Loucy (cell line): ENCODE measurements around the gene PLXNB3.
"Not testable (repeated sequence)": the region's sequence is repeated elsewhere in the genome, so short reads cannot be mapped to it uniquely, and the experiment has no call there.

Experiments
- H2AFZ ChIP-seq: fragments of 200-600 bp; sonication (generic); 2 replicates; pipeline ENCODE4 v1.6.0; 2016; ENCODE audit warnings: antibody characterized with exemption, mild to moderate bottlenecking, low read length, moderate library complexity
- H3F3A ChIP-seq: fragments of 200-600 bp; 2 replicates; pipeline ENCODE4 v1.6.0; 2016; ENCODE audit warnings: antibody characterized with exemption, low read depth, mild to moderate bottlenecking
- H3K27me3 ChIP-seq: fragments of 200-600 bp; sonication (generic); 2 replicates; pipeline ENCODE4 v1.6.1; 2014; ENCODE audit warnings: low read length, mild to moderate bottlenecking; ENCODE audit not compliant: insufficient read depth, poor library complexity, severe bottlenecking
- H3K36me3 ChIP-seq: fragments of 200-600 bp; sonication (generic); 2 replicates; pipeline ENCODE4 v1.6.1; 2016; ENCODE audit warnings: low read length; ENCODE audit not compliant: insufficient read depth
- H3K4me1 ChIP-seq: fragments of 200-600 bp; sonication (generic); 2 replicates; pipeline ENCODE4 v1.5.1; 2014; ENCODE audit warnings: low read length, mild to moderate bottlenecking; ENCODE audit not compliant: insufficient read depth, poor library complexity, severe bottlenecking
- H3K4me2 ChIP-seq: fragments of 200-600 bp; sonication (generic); 2 replicates; pipeline ENCODE4 v1.6.0; 2014; ENCODE audit warnings: antibody characterized with exemption, low read length, low read depth, mild to moderate bottlenecking; ENCODE audit not compliant: poor library complexity, severe bottlenecking
- H3K4me3 ChIP-seq: fragments of 200-600 bp; sonication (generic); 2 replicates; pipeline ENCODE4 v1.5.1; 2014; ENCODE audit warnings: low read length, mild to moderate bottlenecking, mixed read lengths; ENCODE audit not compliant: poor library complexity, severe bottlenecking
- H3K79me2 ChIP-seq: fragments of 200-600 bp; sonication (generic); 2 replicates; pipeline ENCODE4 v1.6.1; 2014; ENCODE audit warnings: low read length; ENCODE audit not compliant: insufficient read depth
- H3K9ac ChIP-seq: fragments of 200-600 bp; sonication (generic); 2 replicates; pipeline ENCODE4 v1.6.0; 2014; ENCODE audit warnings: mild to moderate bottlenecking, low read depth, low read length, moderate library complexity; ENCODE audit not compliant: poor library complexity, severe bottlenecking
- H3K9me2 ChIP-seq: fragments of 200-600 bp; sonication (generic); replicated peaks from 2 replicates; pipeline ENCODE4 v1.6.1; 2016; ENCODE audit warnings: low read depth, low read length, mixed read lengths
- H3K9me3 ChIP-seq: fragments of 200-600 bp; sonication (generic); 2 replicates; pipeline ENCODE4 v1.6.1; 2014; ENCODE audit warnings: mild to moderate bottlenecking, antibody characterized with exemption, low read length, low read depth; ENCODE audit not compliant: insufficient read depth
- H4K20me1 ChIP-seq: fragments of 200-600 bp; sonication (generic); 2 replicates; pipeline ENCODE4 v1.6.0; 2014; ENCODE audit warnings: antibody characterized with exemption, low read length, mild to moderate bottlenecking; ENCODE audit not compliant: insufficient read depth, poor library complexity, severe bottlenecking
- CTCF ChIP-seq: fragments of 200-600 bp; sonication (generic); conservative IDR thresholded peaks from 2 replicates; pipeline ENCODE4 v1.5.1; 2014; ENCODE audit warnings: mild to moderate bottlenecking, antibody characterized with exemption, low read length
- EZH2phosphoT487 ChIP-seq: fragments of 200-600 bp; IDR thresholded peaks from 2 replicates; pipeline ENCODE4 v1.6.1; 2018; ENCODE audit warnings: antibody characterized with exemption, mild to moderate bottlenecking, moderate library complexity, borderline replicate concordance

PLXNB3 gene

GRCh38 chrX:153728095-153728494 is 36.0 kb upstream of the PLXNB3 start:
- peak overlapping the region; percentile 70 for H3K9ac ChIP-seq
- H2AFZ ChIP-seq, result no peak overlapping the region
- no peaks in the 10 kb centered on the region for H3K9me2 ChIP-seq
- peak overlapping the region; percentile 61 for H3K4me3 ChIP-seq
- H3K27me3 ChIP-seq, result no peaks in the 10 kb centered on the region
- peaks cover 24% of the 10 kb centered on the region for H3K4me1 ChIP-seq
- peaks cover under 1% of the 10 kb centered on the region for H4K20me1 ChIP-seq
- H3K79me2 ChIP-seq, result peaks cover 14% of the 10 kb centered on the region
- no peaks in the 10 kb centered on the region for H3K9me3 ChIP-seq
- TF ChIP-seq CTCF (no peak), EZH2phosphoT487 (no peak)
- H3K4me2 ChIP-seq, result peak overlapping the region; percentile 70
- no peaks in the 10 kb centered on the region for H3K36me3 ChIP-seq
- H3F3A ChIP-seq, result no peaks in the 10 kb centered on the region

GRCh38 chrX:153728951-153729631 is 35.0 kb upstream of the PLXNB3 start:
- H3K4me1 ChIP-seq, result peaks cover 24% of the 10 kb centered on the region
- H3K9me2 ChIP-seq, result no peaks in the 10 kb centered on the region
- H3K4me3 ChIP-seq, result no peak overlapping the region
- no peak overlapping the region for H2AFZ ChIP-seq
- H3K36me3 ChIP-seq, result no peaks in the 10 kb centered on the region
- no peaks in the 10 kb centered on the region for H3F3A ChIP-seq
- H3K27me3 ChIP-seq, result no peaks in the 10 kb centered on the region
- no peak for TF ChIP-seq CTCF
- TF ChIP-seq EZH2phosphoT487, result no peak
- no peaks in the 10 kb centered on the region for H3K9me3 ChIP-seq
- H3K79me2 ChIP-seq, result peaks cover 9% of the 10 kb centered on the region; the same call in 1 of the 2 replicates
- no peak overlapping the region for H3K4me2 ChIP-seq
- no peaks in the 10 kb centered on the region for H4K20me1 ChIP-seq
- H3K9ac ChIP-seq, result no peak overlapping the region

GRCh38 chrX:153730115-153730514 is 33.9 kb upstream of the PLXNB3 start:
- H4K20me1 ChIP-seq, H3K36me3 ChIP-seq, H3K9ac ChIP-seq, H2AFZ ChIP-seq, H3K4me3 ChIP-seq, H3K79me2 ChIP-seq, H3K9me2 ChIP-seq, H3K27me3 ChIP-seq, H3F3A ChIP-seq, H3K4me2 ChIP-seq, H3K9me3 ChIP-seq: not testable (repeated sequence)
- peaks cover 21% of the 10 kb centered on the region for H3K4me1 ChIP-seq
